Esophagus (tissue), 2 donors: ENCODE results near the gene C1orf21. TPM values are rescaled to one million over a fixed set of nuclear protein-coding genes. Genes with fewer than 3 reads are reported as not detected.

Source experiments
- H3K27ac ChIP-seq, 2 donors: one replicate each; pipeline ENCODE4 v1.5.1; 2013; ENCODE audit warnings: low read depth in 2 of 2, mild to moderate bottlenecking in 2 of 2, inconsistent platforms in 1 of 2, low read length in 1 of 2, moderate library complexity in 1 of 2
- H3K27me3 ChIP-seq, 2 donors: one replicate each; pipeline ENCODE4 v1.6.1; 2013; ENCODE audit warnings: low read length in 2 of 2, control low read depth in 1 of 2, mild to moderate bottlenecking in 1 of 2; ENCODE audit not compliant: insufficient read depth in 2 of 2, control insufficient read depth in 1 of 2
- H3K36me3 ChIP-seq, 2 donors: one replicate each; pipeline ENCODE4 v1.6.1; 2013; ENCODE audit warnings: low read length in 1 of 2; ENCODE audit not compliant: control insufficient read depth in 2 of 2, insufficient read depth in 2 of 2
- H3K4me1 ChIP-seq, 2 donors: one replicate each; pipeline ENCODE4 v1.6.1; 2013; ENCODE audit warnings: low read length in 1 of 2; ENCODE audit not compliant: control insufficient read depth in 2 of 2, insufficient read depth in 2 of 2
- H3K4me3 ChIP-seq, 2 donors: one replicate each; pipeline ENCODE4 v1.5.1; 2013; ENCODE audit warnings: low read length in 2 of 2, mild to moderate bottlenecking in 2 of 2, low read depth in 1 of 2, moderate library complexity in 1 of 2
- H3K9me3 ChIP-seq, 2 donors: one replicate each; pipeline ENCODE4 v1.6.1; 2013; ENCODE audit warnings: mild to moderate bottlenecking in 2 of 2, low read depth in 1 of 2, low read length in 1 of 2, moderate library complexity in 1 of 2; ENCODE audit not compliant: control insufficient read depth in 2 of 2, insufficient read depth in 1 of 2
- WGBS, 2 donors: extraction: QIAGEN DNeasy Blood & Tissue Kit; methylation state at CpG; one replicate each; pipeline ENCODE4 v1.1.7; 2013; 5-methylcytosine and 5-hydroxymethylcytosine counted together
- polyA plus RNA-seq, 2 donors: library from polyadenylated mRNA; stranded (reverse); fragments of 200-250 nt; gene quantifications; one replicate each; pipeline ENCODE4 v1.2.3, GENCODE V29; 2013
- donor health status: healthy with polysubstance abuse.
- donor health status: Bipolar disorder and iron deficiency.

C1orf21 gene
- polyA plus RNA-seq, 2 donors: 26.8 to 29.7 TPM

DNA sequence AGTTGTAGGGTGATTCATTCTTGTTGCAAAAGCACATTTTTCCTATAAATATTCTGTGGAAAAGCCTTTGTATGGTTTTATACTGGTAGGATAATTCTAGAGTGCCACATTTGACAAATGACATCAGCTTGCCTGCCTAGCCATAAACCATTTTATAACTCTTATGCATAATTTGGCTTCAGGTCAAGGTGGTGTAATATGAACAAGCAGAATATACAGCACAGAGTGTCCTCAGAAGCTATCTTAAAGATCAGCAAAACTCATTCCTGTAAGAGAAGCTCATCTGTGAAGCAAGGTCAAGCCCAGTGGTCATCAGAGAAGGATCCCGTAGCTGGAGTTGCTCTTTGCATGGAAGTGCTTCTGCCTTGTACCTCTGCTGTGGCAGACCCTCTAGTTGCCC lies 24.0 kb upstream of the C1orf21 start:
- Histone ChIP-seq H3K36me3 (no peaks in the 10 kb centered on the region), H3K27me3 (no peaks in the 10 kb centered on the region), H3K4me1 (no peaks in the 10 kb centered on the region), H3K27ac (no peak overlapping the region), H3K4me3 (no peak overlapping the region), H3K9me3 (no peaks in the 10 kb centered on the region)
- WGBS, 2 donors: 80 to 92% methylated on average over 1 of the region's 1 CpG

- H3K27me3 ChIP-seq: no peaks in the 10 kb centered on the region
- no peaks in the 10 kb centered on the region for H3K36me3 ChIP-seq
- H3K4me1 ChIP-seq: no peaks in the 10 kb centered on the region
- 96% methylated on average over 2 of the region's 2 CpGs for WGBS, 2 donors
- H3K4me3 ChIP-seq: no peak overlapping the region
- no peaks in the 10 kb centered on the region for H3K9me3 ChIP-seq
- H3K27ac ChIP-seq: no peak overlapping the region
Measured at GRCh38 chr1:184365699-184366098, 21.1 kb upstream of the C1orf21 start.

- 84 to 91% methylated on average over 11 of the region's 11 CpGs for WGBS, 2 donors
- no peaks in the 10 kb centered on the region for H3K27me3 ChIP-seq
- H3K27ac ChIP-seq: no peak overlapping the region
- no peaks in the 10 kb centered on the region for H3K4me1 ChIP-seq
- H3K9me3 ChIP-seq: no peaks in the 10 kb centered on the region
- no peaks in the 10 kb centered on the region for H3K36me3 ChIP-seq
- no peak overlapping the region for H3K4me3 ChIP-seq
Measured at GRCh38 chr1:184366997-184367396, 19.8 kb upstream of the C1orf21 start.

DNA sequence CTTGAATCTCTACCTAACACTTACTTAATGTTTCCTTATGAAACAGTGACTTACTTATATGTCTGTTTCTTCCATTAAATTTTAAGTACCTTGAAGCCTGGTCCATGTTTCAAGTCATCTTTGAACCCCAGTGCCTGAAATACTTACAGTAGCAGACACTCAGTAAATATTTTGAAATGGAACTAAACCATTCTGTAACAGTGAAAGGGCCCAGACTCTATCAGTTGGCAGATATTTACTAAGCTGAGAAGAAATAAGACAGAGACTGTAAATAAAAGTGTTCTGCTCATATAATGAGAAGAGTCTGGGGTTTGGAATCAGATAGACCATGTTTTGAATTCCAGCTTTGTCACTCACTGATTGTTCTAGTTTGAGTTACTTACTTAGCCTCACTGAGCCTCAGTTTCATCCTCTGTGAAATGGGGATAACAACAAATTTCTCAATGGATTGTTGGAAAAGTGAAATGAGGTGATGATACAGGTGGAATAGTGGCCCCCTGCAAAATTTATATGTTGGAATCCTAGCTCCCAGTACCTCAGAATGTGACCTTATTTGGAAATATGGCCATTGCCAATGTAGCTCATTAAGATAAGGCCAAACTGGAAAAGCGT lies 19.3 kb upstream of the C1orf21 start:
- Histone ChIP-seq H3K36me3 (no peaks in the 10 kb centered on the region), H3K4me1 (no peaks in the 10 kb centered on the region), H3K9me3 (no peaks in the 10 kb centered on the region), H3K27me3 (no peaks in the 10 kb centered on the region), H3K4me3 (no peak overlapping the region), H3K27ac (no peak overlapping the region)
- 68 to 88% methylated on average over 1 of the region's 1 CpG for WGBS, 2 donors

DNA sequence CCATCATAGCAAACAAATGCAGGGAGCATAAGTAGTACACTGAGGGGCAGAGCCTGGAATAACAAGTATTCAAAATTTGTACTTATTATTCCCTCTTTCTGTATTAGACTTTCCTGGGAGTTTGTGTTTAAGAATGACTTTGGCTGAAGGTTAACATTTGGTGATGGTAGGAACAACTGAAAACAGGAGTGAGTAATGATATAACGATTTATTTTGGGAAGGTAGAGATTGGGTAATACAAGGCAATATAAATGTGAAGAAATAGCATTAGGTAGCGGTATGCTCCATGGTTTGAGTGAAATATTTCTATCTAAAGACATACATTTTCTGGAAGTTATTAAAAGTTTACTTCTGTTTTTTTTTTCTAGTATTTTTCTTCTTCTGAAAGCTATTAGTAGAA lies 18.5 kb upstream of the C1orf21 start:
- no peak overlapping the region for H3K4me3 ChIP-seq
- no peaks in the 10 kb centered on the region for H3K9me3 ChIP-seq
- WGBS, 2 donors: 88 to 89% methylated on average over 2 of the region's 2 CpGs
- H3K27me3 ChIP-seq: no peaks in the 10 kb centered on the region
- H3K36me3 ChIP-seq: no peaks in the 10 kb centered on the region
- no peak overlapping the region for H3K27ac ChIP-seq
- no peaks in the 10 kb centered on the region for H3K4me1 ChIP-seq

DNA sequence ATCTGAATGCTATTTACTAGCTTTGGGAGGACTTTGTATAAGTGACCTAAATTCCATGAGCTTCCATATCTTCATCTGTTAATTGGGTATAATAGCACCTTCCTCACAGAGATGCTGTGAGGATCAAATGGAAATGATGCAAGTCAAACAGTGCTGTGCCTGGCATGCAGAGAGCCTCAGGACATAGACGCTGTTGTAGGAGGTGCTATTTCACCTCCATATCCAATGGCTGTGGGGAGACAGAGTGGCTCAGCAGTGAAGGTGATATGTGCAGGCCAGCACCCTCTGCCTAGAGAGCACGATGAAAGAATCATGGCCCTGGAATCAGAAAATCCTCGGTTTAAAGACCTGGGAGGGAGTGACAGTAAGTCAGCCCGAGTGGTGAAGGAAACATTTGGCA lies 16.0 kb upstream of the C1orf21 start:
- 82 to 83% methylated on average over 4 of the region's 4 CpGs for WGBS, 2 donors
- no peak overlapping the region for H3K27ac ChIP-seq
- no peaks in the 10 kb centered on the region for H3K36me3 ChIP-seq
- H3K9me3 ChIP-seq: no peaks in the 10 kb centered on the region
- H3K4me1 ChIP-seq: no peaks in the 10 kb centered on the region
- no peaks in the 10 kb centered on the region for H3K27me3 ChIP-seq
- H3K4me3 ChIP-seq: no peak overlapping the region

- Histone ChIP-seq H3K9me3 (no peaks in the 10 kb centered on the region), H3K27ac (no peak overlapping the region), H3K4me3 (no peak overlapping the region), H3K4me1 (no peaks in the 10 kb centered on the region), H3K27me3 (no peaks in the 10 kb centered on the region), H3K36me3 (no peaks in the 10 kb centered on the region)
- 79 to 81% methylated on average over 4 of the region's 4 CpGs for WGBS, 2 donors
Measured at GRCh38 chr1:184373155-184373554, 13.7 kb upstream of the C1orf21 start.

GRCh38 chr1:184376369-184376768 lies 10.5 kb upstream of the C1orf21 start:
- Histone ChIP-seq H3K27me3 (no peaks in the 10 kb centered on the region), H3K4me1 (no peaks in the 10 kb centered on the region), H3K27ac (no peak overlapping the region), H3K36me3 (no peaks in the 10 kb centered on the region), H3K4me3 (no peak overlapping the region), H3K9me3 (no peaks in the 10 kb centered on the region)
- 87 to 95% methylated on average over 5 of the region's 5 CpGs for WGBS, 2 donors

- no peak overlapping the region for H3K4me3 ChIP-seq
- 56 to 61% methylated on average over 6 of the region's 6 CpGs for WGBS, 2 donors
- no peaks in the 10 kb centered on the region for H3K27me3 ChIP-seq
- H3K36me3 ChIP-seq: no peaks in the 10 kb centered on the region
- no peak overlapping the region for H3K27ac ChIP-seq
- no peaks in the 10 kb centered on the region for H3K9me3 ChIP-seq
- no peaks in the 10 kb centered on the region for H3K4me1 ChIP-seq
Measured at GRCh38 chr1:184379111-184379752, 7.6 kb upstream of the C1orf21 start.

- H3K4me3 ChIP-seq: no peak overlapping the region
- no peaks in the 10 kb centered on the region for H3K27me3 ChIP-seq
- no peak overlapping the region for H3K27ac ChIP-seq
- 81 to 90% methylated on average over 1 of the region's 1 CpG for WGBS, 2 donors
- H3K4me1 ChIP-seq: no peaks in the 10 kb centered on the region
- H3K9me3 ChIP-seq: no peaks in the 10 kb centered on the region
- no peaks in the 10 kb centered on the region for H3K36me3 ChIP-seq
Measured at GRCh38 chr1:184380468-184380867, 6.4 kb upstream of the C1orf21 start.
